ENCODE measurements around the gene ANTXRL.

Gene ANTXRL

DNA sequence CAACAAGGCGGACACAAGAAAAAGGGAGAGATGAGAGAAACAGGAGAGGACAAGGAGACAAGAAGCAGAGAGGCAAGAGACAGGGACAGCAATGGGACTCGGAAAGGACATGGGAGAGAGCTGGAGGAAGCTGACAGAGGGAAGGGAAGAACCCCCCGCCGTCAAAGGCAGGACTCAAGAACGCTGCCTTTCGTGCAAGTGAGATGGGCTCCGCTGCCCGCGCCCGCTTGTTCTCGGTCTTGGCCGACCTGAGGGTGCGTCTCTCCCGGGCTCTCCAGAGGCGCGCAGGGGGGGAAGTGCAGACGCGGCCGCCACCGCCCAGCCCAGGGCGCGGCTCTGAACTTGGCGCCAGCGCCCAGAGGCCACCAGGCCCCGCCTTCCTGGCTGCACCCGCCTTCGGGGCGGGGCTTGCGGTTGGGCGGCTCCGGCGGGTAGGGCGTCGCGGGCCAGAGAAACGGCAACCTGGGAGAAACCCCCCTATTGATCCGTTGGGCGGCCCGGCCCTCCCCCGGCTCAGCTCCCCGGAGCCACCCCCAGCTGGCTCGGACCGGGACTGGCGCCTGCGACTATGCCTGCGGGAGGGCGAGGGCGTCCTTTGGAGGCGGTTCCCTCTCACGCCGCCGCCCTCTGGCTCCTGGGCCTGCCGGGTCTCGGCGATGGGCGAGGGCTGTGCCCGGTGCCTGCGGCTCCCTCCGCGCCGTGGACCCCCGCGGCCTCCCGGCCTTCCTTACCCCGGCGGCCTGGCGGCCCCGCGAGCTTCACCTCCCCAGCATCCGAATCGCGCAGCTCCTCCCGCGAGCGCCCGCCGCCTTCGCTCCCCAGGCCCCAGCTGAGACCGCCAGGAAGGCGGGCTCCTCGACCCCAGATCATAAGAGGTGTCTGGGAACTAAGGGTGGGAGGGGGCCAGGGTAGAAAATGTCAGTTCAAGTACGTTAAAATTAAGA is 2.2 kb upstream of the ANTXRL start:
- in situ Hi-C loops (cut with MboI; ENCODE audit: low sequenced_read_pairs, unreplicated experiment) = loop anchor here (5.0 to 10.0 kb wide), 2 partner anchors 177 to 1100 kb away; partner anchors contain the start of gene ZNF488
- peak; percentile 90 for DNase-seq (ENCODE audit: low spot score)

DNA sequence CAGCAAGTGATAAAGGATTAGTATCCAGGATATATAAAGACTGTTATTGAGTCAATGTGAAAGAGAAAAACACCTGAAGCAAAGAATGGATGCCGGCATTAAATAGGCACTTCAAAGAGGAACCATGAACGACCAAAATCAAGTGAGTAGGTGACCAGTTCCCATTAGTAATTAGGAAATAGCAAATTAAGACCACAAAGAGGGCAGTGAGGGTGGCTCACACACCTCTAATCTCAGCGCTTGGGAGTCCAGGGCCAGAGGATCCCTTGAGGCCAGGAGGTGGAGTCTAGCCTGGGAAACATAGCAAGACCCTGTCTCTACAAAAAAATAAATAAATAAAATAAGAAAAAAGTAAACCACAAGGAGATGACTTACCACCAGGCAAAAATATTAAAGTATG is 1.5 kb upstream of the ANTXRL start:
- DNase-seq (ENCODE audit: low spot score) = no peak
- no peak for TF ChIP-seq CTCF (IDR thresholded peaks at IDR 0.05; ENCODE audit: borderline replicate concordance, control extremely low read depth, extremely low read depth, insufficient read depth, missing control alignments)
- in situ Hi-C loops (cut with MboI; ENCODE audit: low sequenced_read_pairs, unreplicated experiment) = loop anchor here (10.0 kb wide), 1 partner anchor 1100 kb away; the partner anchor contains the start of gene ZNF488

More for the DNA sequence above, 2.2 kb upstream of the ANTXRL start:
- no peak for TF ChIP-seq CTCF (IDR thresholded peaks at IDR 0.05; ENCODE audit: borderline replicate concordance, control extremely low read depth, extremely low read depth, insufficient read depth, missing control alignments)

GRCh38 chr10:46285966-46286620 is 704 bp upstream of the ANTXRL start:
- in situ Hi-C loops (cut with MboI; ENCODE audit: low sequenced_read_pairs, unreplicated experiment) = loop anchor here (10.0 kb wide), 1 partner anchor 1099 kb away; the partner anchor contains the start of gene ZNF488
- no peak for DNase-seq (ENCODE audit: low spot score)
- TF ChIP-seq CTCF (IDR thresholded peaks at IDR 0.05; ENCODE audit: borderline replicate concordance, control extremely low read depth, extremely low read depth, insufficient read depth, missing control alignments) = no peak

- DNase-seq (ENCODE audit: low spot score) = no peak
- TF ChIP-seq CTCF (IDR thresholded peaks at IDR 0.05; ENCODE audit: borderline replicate concordance, control extremely low read depth, extremely low read depth, insufficient read depth, missing control alignments) = no peak
- in situ Hi-C loops (cut with MboI; ENCODE audit: low sequenced_read_pairs, unreplicated experiment) = loop anchor here (10.0 kb wide), 1 partner anchor 1097 kb away; the partner anchor contains the start of gene ZNF488
Measured at GRCh38 chr10:46287846-46288477, 1.2 kb downstream of the ANTXRL start.

DNA sequence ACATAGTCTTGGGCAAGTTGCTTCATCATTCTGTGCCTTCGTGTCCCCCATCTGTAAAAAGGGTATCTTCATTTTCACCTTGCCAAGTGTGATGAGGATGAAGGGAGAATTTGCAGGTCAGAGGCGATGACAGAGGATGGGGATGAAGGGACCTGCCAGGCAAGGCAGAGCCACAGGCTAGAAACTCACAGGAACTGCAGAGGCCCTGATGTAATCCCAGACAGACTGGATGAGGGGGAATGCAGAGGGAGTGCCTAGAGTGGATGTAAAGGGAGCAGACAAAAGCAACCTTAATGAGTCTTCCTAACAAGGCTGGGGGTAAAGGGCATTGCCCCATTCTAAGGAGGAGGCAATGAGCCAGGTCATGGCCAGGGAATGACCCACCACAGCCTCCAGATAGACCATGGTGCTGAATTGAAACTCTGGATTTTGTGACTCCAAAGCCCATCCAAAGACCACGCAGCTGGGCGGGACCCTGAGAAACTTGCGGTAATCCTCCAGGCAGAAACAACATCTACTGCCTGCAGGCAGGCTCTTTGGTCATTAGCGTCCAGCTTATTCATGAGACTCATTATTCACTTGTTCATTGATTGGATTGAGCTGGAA is 1.9 kb downstream of the ANTXRL start:
- DNase-seq (ENCODE audit: low spot score) = no peak
- in situ Hi-C loops (cut with MboI; ENCODE audit: low sequenced_read_pairs, unreplicated experiment) = loop anchor here (10.0 kb wide), 1 partner anchor 1096 kb away; the partner anchor contains the start of gene ZNF488
- no peak for TF ChIP-seq CTCF (IDR thresholded peaks at IDR 0.05; ENCODE audit: borderline replicate concordance, control extremely low read depth, extremely low read depth, insufficient read depth, missing control alignments)

Measured in GM13976 (cell line).